Loucy (cell line): ENCODE results near the gene RTP2.

ENCODE experiments used
- H2AFZ ChIP-seq: fragments of 200-600 bp; sonication (generic); 2 replicates; pipeline ENCODE4 v1.6.0; 2016; ENCODE audit warnings: antibody characterized with exemption, mild to moderate bottlenecking, low read length, moderate library complexity
- H3F3A ChIP-seq: fragments of 200-600 bp; 2 replicates; pipeline ENCODE4 v1.6.0; 2016; ENCODE audit warnings: antibody characterized with exemption, low read depth, mild to moderate bottlenecking
- H3K27me3 ChIP-seq: fragments of 200-600 bp; sonication (generic); 2 replicates; pipeline ENCODE4 v1.6.1; 2014; ENCODE audit warnings: low read length, mild to moderate bottlenecking; ENCODE audit not compliant: insufficient read depth, poor library complexity, severe bottlenecking
- H3K36me3 ChIP-seq: fragments of 200-600 bp; sonication (generic); 2 replicates; pipeline ENCODE4 v1.6.1; 2016; ENCODE audit warnings: low read length; ENCODE audit not compliant: insufficient read depth
- H3K4me1 ChIP-seq: fragments of 200-600 bp; sonication (generic); 2 replicates; pipeline ENCODE4 v1.5.1; 2014; ENCODE audit warnings: low read length, mild to moderate bottlenecking; ENCODE audit not compliant: insufficient read depth, poor library complexity, severe bottlenecking
- H3K4me2 ChIP-seq: fragments of 200-600 bp; sonication (generic); 2 replicates; pipeline ENCODE4 v1.6.0; 2014; ENCODE audit warnings: antibody characterized with exemption, low read length, low read depth, mild to moderate bottlenecking; ENCODE audit not compliant: poor library complexity, severe bottlenecking
- H3K4me3 ChIP-seq: fragments of 200-600 bp; sonication (generic); 2 replicates; pipeline ENCODE4 v1.5.1; 2014; ENCODE audit warnings: low read length, mild to moderate bottlenecking, mixed read lengths; ENCODE audit not compliant: poor library complexity, severe bottlenecking
- H3K79me2 ChIP-seq: fragments of 200-600 bp; sonication (generic); 2 replicates; pipeline ENCODE4 v1.6.1; 2014; ENCODE audit warnings: low read length; ENCODE audit not compliant: insufficient read depth
- H3K9ac ChIP-seq: fragments of 200-600 bp; sonication (generic); 2 replicates; pipeline ENCODE4 v1.6.0; 2014; ENCODE audit warnings: mild to moderate bottlenecking, low read depth, low read length, moderate library complexity; ENCODE audit not compliant: poor library complexity, severe bottlenecking
- H3K9me2 ChIP-seq: fragments of 200-600 bp; sonication (generic); replicated peaks from 2 replicates; pipeline ENCODE4 v1.6.1; 2016; ENCODE audit warnings: low read depth, low read length, mixed read lengths
- H3K9me3 ChIP-seq: fragments of 200-600 bp; sonication (generic); 2 replicates; pipeline ENCODE4 v1.6.1; 2014; ENCODE audit warnings: mild to moderate bottlenecking, antibody characterized with exemption, low read length, low read depth; ENCODE audit not compliant: insufficient read depth
- H4K20me1 ChIP-seq: fragments of 200-600 bp; sonication (generic); 2 replicates; pipeline ENCODE4 v1.6.0; 2014; ENCODE audit warnings: antibody characterized with exemption, low read length, mild to moderate bottlenecking; ENCODE audit not compliant: insufficient read depth, poor library complexity, severe bottlenecking
- EZH2phosphoT487 ChIP-seq: fragments of 200-600 bp; IDR thresholded peaks from 2 replicates; pipeline ENCODE4 v1.6.1; 2018; ENCODE audit warnings: antibody characterized with exemption, mild to moderate bottlenecking, moderate library complexity, borderline replicate concordance
- TF ChIP-seq, protein P1 (sequence below): fragments of 200-600 bp; sonication (generic); conservative IDR thresholded peaks from 2 replicates; pipeline ENCODE4 v1.5.1; 2014; ENCODE audit warnings: mild to moderate bottlenecking, antibody characterized with exemption, low read length

RTP2 gene

GRCh38 chr3:187700249-187700648 is 2.1 kb downstream of the RTP2 start:
- Histone ChIP-seq H3K79me2 (no peaks in the 10 kb centered on the region), H3K9me3 (no peaks in the 10 kb centered on the region), H3K27me3 (no peaks in the 10 kb centered on the region), H3K4me2 (no peak overlapping the region), H3K4me1 (no peaks in the 10 kb centered on the region), H3K9me2 (no peaks in the 10 kb centered on the region), H3K36me3 (no peaks in the 10 kb centered on the region), H3F3A (no peaks in the 10 kb centered on the region), H2AFZ (no peak overlapping the region), H3K9ac (no peak overlapping the region), H3K4me3 (no peak overlapping the region), H4K20me1 (no peaks in the 10 kb centered on the region)
- TF ChIP-seq, protein P1, sequence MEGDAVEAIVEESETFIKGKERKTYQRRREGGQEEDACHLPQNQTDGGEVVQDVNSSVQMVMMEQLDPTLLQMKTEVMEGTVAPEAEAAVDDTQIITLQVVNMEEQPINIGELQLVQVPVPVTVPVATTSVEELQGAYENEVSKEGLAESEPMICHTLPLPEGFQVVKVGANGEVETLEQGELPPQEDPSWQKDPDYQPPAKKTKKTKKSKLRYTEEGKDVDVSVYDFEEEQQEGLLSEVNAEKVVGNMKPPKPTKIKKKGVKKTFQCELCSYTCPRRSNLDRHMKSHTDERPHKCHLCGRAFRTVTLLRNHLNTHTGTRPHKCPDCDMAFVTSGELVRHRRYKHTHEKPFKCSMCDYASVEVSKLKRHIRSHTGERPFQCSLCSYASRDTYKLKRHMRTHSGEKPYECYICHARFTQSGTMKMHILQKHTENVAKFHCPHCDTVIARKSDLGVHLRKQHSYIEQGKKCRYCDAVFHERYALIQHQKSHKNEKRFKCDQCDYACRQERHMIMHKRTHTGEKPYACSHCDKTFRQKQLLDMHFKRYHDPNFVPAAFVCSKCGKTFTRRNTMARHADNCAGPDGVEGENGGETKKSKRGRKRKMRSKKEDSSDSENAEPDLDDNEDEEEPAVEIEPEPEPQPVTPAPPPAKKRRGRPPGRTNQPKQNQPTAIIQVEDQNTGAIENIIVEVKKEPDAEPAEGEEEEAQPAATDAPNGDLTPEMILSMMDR, result no peak
- no peak for TF ChIP-seq EZH2phosphoT487

GRCh38 chr3:187698499-187699399 is 3.6 kb downstream of the RTP2 start:
- H2AFZ ChIP-seq, result no peak overlapping the region
- no peak overlapping the region for H3K4me3 ChIP-seq
- H3K4me2 ChIP-seq, result no peak overlapping the region
- no peaks in the 10 kb centered on the region for H3K9me2 ChIP-seq
- no peaks in the 10 kb centered on the region for H4K20me1 ChIP-seq
- no peaks in the 10 kb centered on the region for H3K9me3 ChIP-seq
- H3K9ac ChIP-seq, result no peak overlapping the region
- H3K79me2 ChIP-seq, result no peaks in the 10 kb centered on the region
- no peaks in the 10 kb centered on the region for H3F3A ChIP-seq
- H3K27me3 ChIP-seq, result no peaks in the 10 kb centered on the region
- no peaks in the 10 kb centered on the region for H3K4me1 ChIP-seq
- H3K36me3 ChIP-seq, result no peaks in the 10 kb centered on the region
- TF ChIP-seq, protein P1, result no peak
- TF ChIP-seq EZH2phosphoT487, result no peak

GRCh38 chr3:187696021-187696420 is 6.3 kb downstream of the RTP2 start:
- Histone ChIP-seq H3K27me3 (no peaks in the 10 kb centered on the region), H2AFZ (no peak overlapping the region), H3K4me1 (no peaks in the 10 kb centered on the region), H3K36me3 (no peaks in the 10 kb centered on the region), H3K4me3 (no peak overlapping the region), H4K20me1 (no peaks in the 10 kb centered on the region), H3F3A (no peaks in the 10 kb centered on the region), H3K9me3 (no peaks in the 10 kb centered on the region), H3K9me2 (no peaks in the 10 kb centered on the region), H3K79me2 (no peaks in the 10 kb centered on the region), H3K9ac (no peak overlapping the region), H3K4me2 (no peak overlapping the region)
- TF ChIP-seq EZH2phosphoT487, result no peak
- TF ChIP-seq, protein P1, result no peak
